Esophagus muscularis mucosa (tissue), 4 donors: Measurements from ENCODE around the gene SALL3.

Experiments used
- CTCF ChIP-seq, 3 experiments: fragments of 200-600 bp in 2 of 3; fragments of 450-650 bp in 1 of 3; sonication (generic) in 2 of 3; IDR thresholded peaks; one replicate each; pipeline ENCODE4 v1.5.1; 2017 to 2019; ENCODE audit warnings: antibody characterized with exemption in 3 of 3, mild to moderate bottlenecking in 2 of 3, moderate library complexity in 1 of 3
- EP300 ChIP-seq: sonication (generic); formaldehyde crosslinking; IDR thresholded peaks from one replicate; pipeline ENCODE4 v1.6.1; 2017; ENCODE audit warnings: antibody characterized with exemption
- POLR2A ChIP-seq: fragments of 450-650 bp; IDR thresholded peaks from one replicate; pipeline ENCODE4 v1.6.1; 2017; ENCODE audit warnings: antibody characterized with exemption, moderate library complexity, mild to moderate bottlenecking, low read depth
- POLR2AphosphoS5 ChIP-seq, 2 donors: sonication (generic); formaldehyde crosslinking; IDR thresholded peaks; one replicate each; pipeline ENCODE4 v1.6.1; 2017; ENCODE audit warnings: antibody characterized with exemption in 2 of 2

GRCh38 chr18:78980279-78980771, 707 bp downstream of the SALL3 start:
- TF ChIP-seq POLR2A: no peak
- TF ChIP-seq CTCF (IDR thresholded peaks at IDR 0.05): no peak
- TF ChIP-seq POLR2AphosphoS5 (IDR thresholded peaks at IDR 0.05): no peak
- TF ChIP-seq EP300: no peak
